ENCODE results near the gene NID2.

DNA sequence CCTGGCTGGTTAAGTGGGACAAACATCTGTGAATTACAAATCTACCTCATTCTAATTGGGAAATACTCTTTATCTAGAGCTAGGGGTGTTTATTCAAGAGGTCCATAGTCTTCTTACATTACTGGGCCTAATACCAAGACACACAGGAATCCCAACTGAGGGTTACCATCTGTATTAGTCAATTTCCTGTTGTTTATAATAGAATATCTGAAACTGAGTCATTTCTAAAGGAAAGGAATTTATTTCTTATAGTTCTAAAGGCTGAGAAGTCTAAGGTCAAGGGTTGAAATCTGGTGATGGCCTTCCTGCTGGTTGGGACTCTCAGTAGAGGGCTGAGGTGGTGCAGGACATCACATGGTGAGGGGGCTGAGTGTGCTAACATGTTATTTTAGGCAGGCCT is 43.5 kb downstream of the NID2 start:
- TF ChIP-seq POLR2A (IDR thresholded peaks at IDR 0.05): no peak
- TF ChIP-seq, protein P1, sequence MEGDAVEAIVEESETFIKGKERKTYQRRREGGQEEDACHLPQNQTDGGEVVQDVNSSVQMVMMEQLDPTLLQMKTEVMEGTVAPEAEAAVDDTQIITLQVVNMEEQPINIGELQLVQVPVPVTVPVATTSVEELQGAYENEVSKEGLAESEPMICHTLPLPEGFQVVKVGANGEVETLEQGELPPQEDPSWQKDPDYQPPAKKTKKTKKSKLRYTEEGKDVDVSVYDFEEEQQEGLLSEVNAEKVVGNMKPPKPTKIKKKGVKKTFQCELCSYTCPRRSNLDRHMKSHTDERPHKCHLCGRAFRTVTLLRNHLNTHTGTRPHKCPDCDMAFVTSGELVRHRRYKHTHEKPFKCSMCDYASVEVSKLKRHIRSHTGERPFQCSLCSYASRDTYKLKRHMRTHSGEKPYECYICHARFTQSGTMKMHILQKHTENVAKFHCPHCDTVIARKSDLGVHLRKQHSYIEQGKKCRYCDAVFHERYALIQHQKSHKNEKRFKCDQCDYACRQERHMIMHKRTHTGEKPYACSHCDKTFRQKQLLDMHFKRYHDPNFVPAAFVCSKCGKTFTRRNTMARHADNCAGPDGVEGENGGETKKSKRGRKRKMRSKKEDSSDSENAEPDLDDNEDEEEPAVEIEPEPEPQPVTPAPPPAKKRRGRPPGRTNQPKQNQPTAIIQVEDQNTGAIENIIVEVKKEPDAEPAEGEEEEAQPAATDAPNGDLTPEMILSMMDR (IDR thresholded peaks at IDR 0.05 in 4 of 5, conservative IDR thresholded peaks at IDR 0.05 in 1 of 5): no peak

Data from gastrocnemius medialis (tissue), 4 donors.